Measurements from ENCODE around the gene CSTPP1.
"Not testable (repeated sequence)": the region's sequence is repeated elsewhere in the genome, so short reads cannot be mapped to it uniquely, and the experiment has no call there.

DNA sequence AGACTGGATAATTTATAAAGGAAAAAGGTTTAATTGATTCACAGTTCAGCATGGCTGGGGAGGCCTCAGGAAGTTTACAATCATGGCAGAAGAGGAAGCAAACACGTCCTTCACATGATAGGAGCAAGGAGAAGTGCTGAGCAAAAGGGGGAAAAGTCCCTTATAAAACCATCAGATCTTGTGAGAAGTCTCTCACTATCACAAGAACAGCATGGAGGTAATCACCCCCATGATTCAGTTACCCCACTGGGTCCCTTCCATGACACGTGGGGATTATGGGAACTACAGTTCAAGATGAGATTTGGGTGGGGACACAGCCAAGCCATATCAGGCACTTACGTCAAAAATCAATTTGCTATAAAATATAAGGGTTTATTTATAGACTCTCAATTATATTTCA lies 25.3 kb downstream of the CSTPP1 start:
- not testable (repeated sequence) for TF ChIP-seq CTCF, POLR2A (IDR thresholded peaks at IDR 0.05)
